Smooth muscle cell (in vitro differentiated cells): ENCODE results near the gene WIPF3. TPM values are rescaled to one million over a fixed set of nuclear protein-coding genes. Genes with fewer than 3 reads are reported as not detected.

Experiments used
- DNase-seq: peaks from one replicate; lab custom pipeline; 2025; ENCODE audit not compliant: unreplicated experiment; lab: John Stamatoyannopoulos, UW
- H2AFZ ChIP-seq: fragments of 200-600 bp; sonication (generic); 2 replicates; pipeline ENCODE4 v1.6.0; 2016; ENCODE audit warnings: antibody characterized with exemption, low read depth, mild to moderate bottlenecking
- H3F3A ChIP-seq: fragments of 200-600 bp; sonication (generic); 2 replicates; pipeline ENCODE4 v1.6.0; 2017; ENCODE audit warnings: antibody characterized with exemption, low read depth
- H3K27ac ChIP-seq: fragments of 200-600 bp; sonication (generic); 2 replicates; pipeline ENCODE4 v1.5.1; 2016; ENCODE audit warnings: low read depth, mild to moderate bottlenecking
- H3K27me3 ChIP-seq: fragments of 200-600 bp; sonication (generic); 2 replicates; pipeline ENCODE4 v1.6.1; 2016; ENCODE audit warnings: low read depth, mild to moderate bottlenecking
- H3K36me3 ChIP-seq: fragments of 200-600 bp; sonication (generic); 2 replicates; pipeline ENCODE4 v1.5.1; 2016; ENCODE audit warnings: low read depth
- H3K4me1 ChIP-seq: fragments of 200-600 bp; sonication (generic); 2 replicates; pipeline ENCODE4 v1.5.1; 2016; ENCODE audit warnings: low read depth
- H3K4me2 ChIP-seq: fragments of 200-600 bp; sonication (generic); 2 replicates; pipeline ENCODE4 v1.6.0; 2016; ENCODE audit warnings: mild to moderate bottlenecking
- H3K4me3 ChIP-seq: fragments of 200-600 bp; sonication (generic); 2 replicates; pipeline ENCODE4 v1.5.1; 2016; ENCODE audit warnings: mild to moderate bottlenecking
- H3K79me2 ChIP-seq: fragments of 200-600 bp; sonication (generic); 2 replicates; pipeline ENCODE4 v1.6.0; 2016; ENCODE audit warnings: low read depth, mild to moderate bottlenecking
- H3K9ac ChIP-seq: fragments of 200-600 bp; sonication (generic); 2 replicates; pipeline ENCODE4 v1.6.0; 2016; ENCODE audit warnings: low read depth
- H3K9me3 ChIP-seq: fragments of 200-600 bp; sonication (generic); replicated peaks from 2 replicates; pipeline ENCODE4 v1.5.1; 2016; ENCODE audit warnings: low read depth
- H4K20me1 ChIP-seq: fragments of 200-600 bp; sonication (generic); 2 replicates; pipeline ENCODE4 v1.6.0; 2016; ENCODE audit warnings: low read depth
- CTCF ChIP-seq: fragments of 200-600 bp; sonication (generic); IDR thresholded peaks from 2 replicates; pipeline ENCODE4 v1.5.1; 2017; ENCODE audit warnings: borderline replicate concordance, mild to moderate bottlenecking, antibody characterized with exemption; ENCODE audit not compliant: insufficient read depth, poor library complexity, severe bottlenecking
- WGBS: methylation state at CpG from one replicate; pipeline ENCODE4 v1.1.7; 2016; ENCODE audit warnings: low lambda C conversion rate; 5-methylcytosine and 5-hydroxymethylcytosine counted together
- polyA plus RNA-seq: library from polyadenylated mRNA; unstranded; fragments of >200 nt; fragmentation: Nextera tagmentation; extraction: Ambion mirVana; gene quantifications from 2 replicates; pipeline ENCODE4 v1.2.1, GENCODE V29; 2016
- total RNA-seq: library from RNA; depleted of rRNA; stranded (reverse); fragments of >200 nt; gene quantifications from 2 replicates; pipeline ENCODE4 v1.2.3, GENCODE V29; 2014

Gene WIPF3
- total and polyA plus RNA-seq, 2 experiments from 2014 or later: 0.22 TPM; not detected in 1

- Histone ChIP-seq H4K20me1 (no peaks in the 10 kb centered on the region), H3K79me2 (no peaks in the 10 kb centered on the region), H3K36me3 (no peaks in the 10 kb centered on the region), H3K9ac (no peak overlapping the region), H3K27me3 (no peaks in the 10 kb centered on the region), H2AFZ (no peak overlapping the region), H3K27ac (no peak overlapping the region), H3K4me1 (no peaks in the 10 kb centered on the region), H3K4me3 (no peak overlapping the region), H3K9me3 (no peaks in the 10 kb centered on the region), H3F3A (no peaks in the 10 kb centered on the region), H3K4me2 (no peak overlapping the region)
- DNase-seq: no peak
- no peak for TF ChIP-seq CTCF
Observed at GRCh38 chr7:29857654-29858053, 51.3 kb downstream of the WIPF3 start.

GRCh38 chr7:29858191-29858951 is 52.1 kb downstream of the WIPF3 start:
- no peak overlapping the region for H3K9ac ChIP-seq
- WGBS: 90% methylated on average over 4 of the region's 4 CpGs

GRCh38 chr7:29859104-29859503 is 52.8 kb downstream of the WIPF3 start:
- Histone ChIP-seq H2AFZ (peak overlapping the region; percentile 8), H3K36me3 (no peaks in the 10 kb centered on the region), H3K9me3 (no peaks in the 10 kb centered on the region), H3K27ac (no peak overlapping the region), H3K4me3 (no peak overlapping the region), H3K9ac (no peak overlapping the region), H3K79me2 (no peaks in the 10 kb centered on the region), H4K20me1 (no peaks in the 10 kb centered on the region), H3K4me2 (peak overlapping the region; percentile 48), H3K4me1 (no peaks in the 10 kb centered on the region), H3K27me3 (no peaks in the 10 kb centered on the region), H3F3A (no peaks in the 10 kb centered on the region)
- TF ChIP-seq CTCF: no peak
- 86% methylated on average over 5 of the region's 5 CpGs for WGBS
- no peak for DNase-seq

More at GRCh38 chr7:29858191-29858951, 52.1 kb downstream of the WIPF3 start:
- Histone ChIP-seq H3K9me3 (no peaks in the 10 kb centered on the region), H3F3A (no peaks in the 10 kb centered on the region), H3K4me1 (no peaks in the 10 kb centered on the region), H4K20me1 (no peaks in the 10 kb centered on the region), H3K27ac (no peak overlapping the region), H2AFZ (peak overlapping the region; percentile 8), H3K36me3 (no peaks in the 10 kb centered on the region), H3K27me3 (no peaks in the 10 kb centered on the region), H3K4me2 (peak overlapping the region; percentile 48), H3K79me2 (no peaks in the 10 kb centered on the region), H3K4me3 (no peak overlapping the region)
- TF ChIP-seq CTCF: no peak
- no peak for DNase-seq
